ENCODE measurements around the gene PMPCA.
"Not testable (repeated sequence)": the region's sequence is repeated elsewhere in the genome, so short reads cannot be mapped to it uniquely, and the experiment has no call there.

Gene PMPCA

DNA sequence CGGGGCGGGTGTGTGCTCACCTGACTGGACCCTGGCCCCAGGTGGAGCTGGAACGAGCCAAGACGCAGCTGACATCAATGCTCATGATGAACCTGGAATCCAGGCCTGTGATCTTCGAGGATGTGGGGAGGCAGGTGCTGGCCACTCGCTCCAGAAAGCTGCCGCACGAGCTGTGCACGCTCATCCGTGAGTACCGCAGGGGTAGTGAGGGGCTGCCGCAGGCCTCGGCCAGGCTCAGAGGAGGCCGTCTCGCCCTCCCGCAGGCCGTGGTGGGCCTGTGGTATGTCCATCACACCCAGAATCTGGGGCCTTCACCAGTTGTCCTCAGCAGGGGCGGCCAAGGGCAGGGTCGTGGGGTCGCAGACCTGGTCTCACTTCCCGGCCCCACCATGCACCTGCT is 11.3 kb downstream of the PMPCA start:
- TF ChIP-seq Cebpa-rat (IDR thresholded peaks at IDR 0.05) = no peak
- Histone ChIP-seq H3K27me3 (no peaks in the 10 kb centered on the region), H4K20me1 (peaks cover 0 to 95% (median 73%) of the 10 kb centered on the region in 11 experiments; a peak in 18 of 22 replicates), H3K9me3 (replicated peaks in 1 of 11) (no peaks in the 10 kb centered on the region), H3K36me3 (peaks cover 86 to 98% (median 95%) of the 10 kb centered on the region in 11 experiments), H3K4me3 (no peak overlapping the region; a peak in 1 of 20 replicates), H3K27ac (peak overlapping the region in 8 of 11 experiments; percentile 27 to 73 (median 50); a peak in 14 of 22 replicates), H3K4me2 (peak overlapping the region; percentile 50 to 80 (median 66)), H3K9ac (peak overlapping the region in 8 of 11 experiments; percentile 24 to 57 (median 50); a peak in 10 of 22 replicates), H3K4me1 (peaks cover 18 to 25% (median 22%) of the 10 kb centered on the region in 10 experiments)

DNA sequence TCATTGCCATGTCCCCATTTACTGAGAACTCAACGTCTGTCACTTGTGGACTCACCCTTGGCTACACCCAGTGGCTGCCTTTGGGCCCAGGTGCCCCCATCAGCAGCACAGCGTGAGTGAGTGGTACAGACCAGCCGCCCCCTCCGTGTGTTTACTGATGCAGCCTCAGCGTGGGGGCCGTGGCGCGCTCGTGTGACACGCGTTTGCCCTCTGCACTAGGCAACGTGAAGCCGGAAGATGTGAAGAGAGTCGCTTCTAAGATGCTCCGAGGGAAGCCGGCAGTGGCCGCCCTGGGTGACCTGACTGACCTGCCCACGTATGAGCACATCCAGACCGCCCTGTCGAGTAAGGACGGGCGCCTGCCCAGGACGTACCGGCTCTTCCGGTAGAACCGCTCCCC is 12.4 kb downstream of the PMPCA start:
- Histone ChIP-seq H3K4me1 (peaks cover 18 to 25% (median 22%) of the 10 kb centered on the region in 10 experiments), H3K9ac (no peak overlapping the region), H3K36me3 (peaks cover 78 to 98% (median 93%) of the 10 kb centered on the region in 11 experiments), H4K20me1 (peaks cover 0 to 98% (median 75%) of the 10 kb centered on the region in 11 experiments; a peak in 18 of 22 replicates), H3K27me3 (no peaks in the 10 kb centered on the region), H3K27ac (peak overlapping the region in 1 of 11 experiments; percentile 60; a peak in 1 of 22 replicates), H3K9me3 (replicated peaks in 1 of 11) (no peaks in the 10 kb centered on the region), H3K4me2 (no peak overlapping the region), H3K4me3 (no peak overlapping the region)
- TF ChIP-seq Cebpa-rat (IDR thresholded peaks at IDR 0.05) = no peak

DNA sequence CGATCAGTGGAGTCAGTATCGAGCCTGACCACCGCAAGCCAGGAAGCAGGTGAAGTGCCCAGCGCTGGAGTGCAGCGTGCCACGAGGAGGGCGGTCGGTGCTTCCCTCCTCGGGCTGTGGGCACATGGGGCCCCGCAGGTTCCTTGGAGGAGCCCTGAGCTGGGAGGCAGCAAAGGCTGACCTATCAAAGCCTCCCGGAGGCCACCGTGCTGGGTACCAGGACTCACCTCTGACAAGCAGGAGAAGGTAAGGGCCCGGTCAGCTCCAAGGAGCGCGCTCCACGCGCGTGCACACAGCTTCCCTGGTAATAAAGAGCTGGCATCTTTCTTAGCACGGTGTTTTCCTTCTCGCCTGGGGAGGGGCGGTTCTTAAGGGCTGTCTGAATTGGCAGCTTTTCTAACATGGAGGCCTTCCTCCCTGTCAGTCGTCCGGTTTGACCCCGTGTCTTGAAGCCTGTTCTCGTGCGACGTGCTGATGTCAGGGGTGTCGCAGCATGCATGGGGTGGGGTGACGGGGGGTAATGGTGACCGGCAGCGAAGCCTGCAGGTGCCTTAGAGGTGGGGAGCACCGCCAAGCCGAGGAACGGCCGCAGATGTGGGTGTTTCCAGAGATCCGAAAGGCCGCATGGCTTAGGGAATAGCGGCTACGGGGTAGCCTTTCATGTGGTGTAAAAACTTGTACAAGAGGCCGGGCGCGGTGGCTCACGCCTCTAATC is 13.1 kb downstream of the PMPCA start:
- Histone ChIP-seq H4K20me1 (peaks cover 0 to 92% (median 68%) of the 10 kb centered on the region in 11 experiments; a peak in 18 of 22 replicates), H3K36me3 (peaks cover 72 to 98% (median 93%) of the 10 kb centered on the region in 11 experiments), H3K9ac (no peak overlapping the region), H3K27ac (no peak overlapping the region), H3K4me1 (peaks cover 18 to 25% (median 22%) of the 10 kb centered on the region in 10 experiments), H3K9me3 (replicated peaks in 1 of 11) (no peaks in the 10 kb centered on the region), H3K4me2 (no peak overlapping the region), H3K27me3 (no peaks in the 10 kb centered on the region), H3K4me3 (no peak overlapping the region)
- no peak for TF ChIP-seq Cebpa-rat (IDR thresholded peaks at IDR 0.05)

DNA sequence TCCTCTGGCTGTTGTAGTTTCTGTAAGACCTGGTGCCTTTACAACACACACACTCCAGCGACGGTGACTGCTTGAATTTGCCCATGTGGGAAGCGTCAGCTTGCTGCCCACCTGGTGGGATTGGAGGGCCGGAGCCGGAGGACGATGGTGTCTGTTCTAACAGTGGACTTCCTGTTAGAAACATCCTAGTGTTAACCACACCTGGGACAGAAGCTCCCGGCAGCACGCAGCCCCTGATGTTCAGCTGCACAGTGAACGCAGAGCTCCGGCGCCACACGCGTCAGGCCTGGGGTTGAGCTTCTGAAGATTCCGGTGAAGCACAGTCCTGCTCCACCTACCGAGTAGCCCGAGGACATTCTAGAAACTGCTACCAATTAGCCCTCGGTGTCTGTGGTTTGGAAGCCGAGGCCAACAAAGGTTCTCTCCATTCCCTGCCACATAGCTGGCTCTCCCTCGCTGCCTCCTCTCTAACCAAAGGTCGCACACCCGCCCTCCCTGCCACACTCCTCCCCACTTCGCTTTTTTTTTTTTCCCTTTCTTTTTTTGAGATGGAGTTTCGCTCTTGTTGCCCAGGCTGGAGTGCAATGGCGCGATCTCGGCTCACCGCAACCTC is 14.4 kb downstream of the PMPCA start:
- Histone ChIP-seq H3K27me3 (no peaks in the 10 kb centered on the region), H3K36me3 (peaks cover 72 to 98% (median 93%) of the 10 kb centered on the region in 11 experiments), H4K20me1 (peaks cover 0 to 92% (median 77%) of the 10 kb centered on the region in 11 experiments; a peak in 18 of 22 replicates), H3K9me3 (replicated peaks in 1 of 11) (no peaks in the 10 kb centered on the region), H3K27ac (no peak overlapping the region), H3K4me1 (peaks cover 18 to 25% (median 22%) of the 10 kb centered on the region in 10 experiments), H3K4me2 (no peak overlapping the region), H3K4me3 (no peak overlapping the region), H3K9ac (0 out of 22 replicates have a peak overlapping the region, but pooled peaks of 1 of the 11 experiments have one; percentile 9)
- no peak for TF ChIP-seq Cebpa-rat (IDR thresholded peaks at IDR 0.05)

DNA sequence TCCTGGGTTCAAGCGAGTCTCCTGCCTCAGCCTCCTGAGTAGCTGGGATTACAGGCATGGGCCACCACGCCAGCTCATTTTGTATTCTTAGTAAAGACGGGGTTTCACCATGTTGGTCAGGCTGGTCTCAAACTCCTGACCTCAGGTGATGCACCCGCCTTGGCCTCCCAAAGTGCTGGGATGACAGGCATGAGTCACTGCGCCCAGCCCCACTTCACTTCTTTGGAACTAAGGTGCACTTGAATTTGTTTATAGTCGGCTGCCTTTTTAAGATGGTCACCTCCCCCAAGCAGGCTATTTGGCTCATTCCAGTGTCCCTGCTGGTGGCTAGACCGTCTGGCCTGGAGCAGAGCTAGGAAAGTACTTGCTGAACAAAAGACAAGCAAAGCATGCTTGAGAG is 14.9 kb downstream of the PMPCA start:
- H3K27ac ChIP-seq; H3K27me3 ChIP-seq; H3K9ac ChIP-seq; H3K9me3 ChIP-seq (replicated peaks in 1 of 11); H3K4me3 ChIP-seq; H3K4me2 ChIP-seq: not testable (repeated sequence)
- Histone ChIP-seq H3K4me1 (peaks cover 15 to 21% (median 18%) of the 10 kb centered on the region in 10 experiments), H4K20me1 (peaks cover 0 to 92% (median 76%) of the 10 kb centered on the region in 11 experiments; a peak in 18 of 22 replicates), H3K36me3 (peaks cover 71 to 98% (median 93%) of the 10 kb centered on the region in 11 experiments)

DNA sequence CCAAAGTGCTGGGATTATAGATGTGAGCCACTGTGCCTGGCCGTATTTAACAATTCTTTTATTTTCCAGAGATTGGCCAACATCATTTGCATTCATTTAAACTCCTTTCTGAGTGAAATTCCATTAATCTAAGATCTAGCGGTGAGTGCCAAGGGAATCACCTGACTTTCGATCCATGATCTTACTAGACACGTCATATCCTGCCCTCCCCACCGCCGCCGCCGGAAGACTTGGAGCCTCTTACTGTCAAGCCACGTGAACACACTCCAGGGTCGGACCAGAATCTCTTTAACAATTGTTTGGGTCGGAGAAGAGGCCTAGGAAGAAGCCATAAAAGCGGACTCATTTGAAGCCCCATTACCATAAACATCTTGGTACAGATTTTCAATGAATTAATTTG is 16.3 kb downstream of the PMPCA start:
- no peak overlapping the region for H3K4me2 ChIP-seq
- H3K4me3 ChIP-seq = no peak overlapping the region
- peaks cover 67 to 92% (median 87%) of the 10 kb centered on the region in 11 experiments for H3K36me3 ChIP-seq
- TF ChIP-seq Cebpa-rat (IDR thresholded peaks at IDR 0.05) = no peak
- H3K27ac ChIP-seq = no peak overlapping the region
- H3K9me3 ChIP-seq (replicated peaks in 1 of 11) = no peaks in the 10 kb centered on the region
- no peaks in the 10 kb centered on the region for H3K27me3 ChIP-seq
- no peak overlapping the region for H3K9ac ChIP-seq
- H4K20me1 ChIP-seq = peaks cover 0 to 84% (median 67%) of the 10 kb centered on the region in 11 experiments; a peak in 18 of 22 replicates
- peaks cover 1 to 7% (median 4%) of the 10 kb centered on the region in 10 experiments; a peak in 17 of 20 replicates for H3K4me1 ChIP-seq

DNA sequence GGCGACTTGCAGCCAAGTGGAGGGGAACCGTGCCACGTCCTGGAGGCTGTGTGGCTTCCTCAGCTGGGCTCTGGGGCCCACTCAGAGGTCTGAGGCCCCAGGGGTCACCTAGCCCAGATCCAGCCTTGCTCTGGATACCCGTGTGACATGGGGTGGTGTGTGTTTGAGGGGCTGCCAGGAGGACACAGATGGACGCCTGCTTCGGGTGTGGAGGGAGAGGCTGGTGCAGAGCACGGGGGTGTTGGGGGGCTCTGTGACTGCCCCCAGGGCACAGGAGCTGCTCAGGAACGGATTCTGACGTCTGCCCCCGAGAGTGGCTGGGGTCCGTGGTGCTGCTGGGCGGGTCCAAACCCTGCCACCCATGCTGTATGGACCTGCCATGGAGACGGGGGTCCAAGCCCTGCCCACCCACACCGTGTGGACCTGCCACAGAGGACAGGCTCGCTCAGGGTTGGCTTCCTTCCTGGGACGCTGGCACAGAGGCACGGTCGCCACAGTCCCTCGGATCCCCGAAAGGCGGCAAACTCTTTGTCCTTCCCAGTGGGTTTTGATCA is 18.7 kb downstream of the PMPCA start:
- H3K27ac ChIP-seq = no peak overlapping the region; a peak in 1 of 22 replicates
- TF ChIP-seq Cebpa-rat (IDR thresholded peaks at IDR 0.05) = no peak
- no peaks in the 10 kb centered on the region for H3K9me3 ChIP-seq (replicated peaks in 1 of 11)
- H3K9ac ChIP-seq = no peak overlapping the region
- H3K36me3 ChIP-seq = peaks cover 57 to 92% (median 87%) of the 10 kb centered on the region in 11 experiments
- no peaks in the 10 kb centered on the region for H3K4me1 ChIP-seq
- peaks cover 12 to 84% (median 66%) of the 10 kb centered on the region in 11 experiments; a peak in 20 of 22 replicates for H4K20me1 ChIP-seq
- H3K4me3 ChIP-seq = no peak overlapping the region
- no peak overlapping the region for H3K4me2 ChIP-seq
- no peaks in the 10 kb centered on the region for H3K27me3 ChIP-seq

DNA sequence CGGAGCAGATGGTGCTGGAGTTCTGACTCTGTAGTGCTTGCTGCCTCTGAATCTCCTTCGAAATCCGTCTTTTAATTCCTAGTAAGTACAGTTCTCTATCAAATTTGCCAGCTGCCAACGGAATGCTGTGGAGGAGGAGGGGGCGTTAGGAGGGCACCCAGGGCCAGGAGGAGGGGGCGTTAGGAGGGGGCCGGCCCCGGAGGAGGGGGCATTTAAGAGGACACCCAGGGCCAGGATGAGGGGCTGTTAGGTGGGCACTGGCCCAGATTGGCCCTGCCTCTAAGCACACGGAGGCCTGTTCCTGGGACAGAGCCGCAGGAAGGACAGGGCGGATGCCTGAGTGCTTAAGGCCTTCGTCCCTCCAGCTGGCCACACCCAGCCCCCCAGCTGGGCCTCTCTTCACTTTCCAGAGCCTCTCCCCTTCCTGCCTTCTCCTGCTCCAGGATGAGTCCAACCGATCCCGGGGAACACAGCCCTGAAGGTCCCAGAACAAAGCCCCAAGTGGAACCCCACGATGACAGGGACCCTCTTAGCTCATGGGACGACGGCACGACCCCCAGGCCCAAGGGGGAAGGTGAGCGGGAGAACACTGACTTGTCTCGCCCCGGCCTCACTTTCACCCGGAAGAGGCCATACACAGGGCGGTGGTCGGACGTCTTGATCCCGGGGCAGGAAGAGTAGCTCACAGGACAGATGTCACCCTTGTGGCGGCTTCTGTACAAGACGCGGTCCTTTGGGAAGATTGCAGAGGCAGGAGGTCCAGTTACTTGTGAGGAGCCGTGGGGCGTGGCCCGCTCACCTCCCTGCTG is 19.4 kb downstream of the PMPCA start:
- Histone ChIP-seq H3K27me3 (no peaks in the 10 kb centered on the region), H3K4me2 (no peak overlapping the region), H3K9me3 (replicated peaks in 1 of 11) (no peaks in the 10 kb centered on the region), H3K9ac (peak overlapping the region in 1 of 11 experiments; percentile 12; a peak in 1 of 22 replicates), H3K4me1 (no peaks in the 10 kb centered on the region), H3K4me3 (no peak overlapping the region), H3K36me3 (peaks cover 50 to 92% (median 83%) of the 10 kb centered on the region in 11 experiments), H4K20me1 (peaks cover 18 to 84% (median 66%) of the 10 kb centered on the region in 11 experiments; a peak in 21 of 22 replicates), H3K27ac (no peak overlapping the region)
- no peak for TF ChIP-seq Cebpa-rat (IDR thresholded peaks at IDR 0.05)

All from BLaER1 treated with 17β-estradiol and CSF1 and Interleukin-3, amounts not matched to agents 10 nM and 100 nM (cell line).